KMS-11 (cell line): ENCODE results near the gene TRIM47.

Source experiments
- H2AFZ ChIP-seq: fragments of 200-600 bp; sonication (generic); 2 replicates; pipeline ENCODE4 v1.6.1; 2016; ENCODE audit warnings: antibody characterized with exemption, mixed run types, low read depth
- H3K27ac ChIP-seq: fragments of 200-600 bp; sonication (generic); 2 replicates; pipeline ENCODE4 v1.6.1; 2016; ENCODE audit warnings: mild to moderate bottlenecking, mixed run types
- H3K27me3 ChIP-seq: fragments of 200-600 bp; sonication (generic); 2 replicates; pipeline ENCODE4 v1.6.1; 2017; ENCODE audit warnings: mild to moderate bottlenecking, low read depth, mixed run types, moderate library complexity; ENCODE audit not compliant: insufficient read depth
- H3K36me3 ChIP-seq: fragments of 200-600 bp; sonication (generic); 2 replicates; pipeline ENCODE4 v1.6.1; 2017; ENCODE audit warnings: mild to moderate bottlenecking, mixed run types; ENCODE audit not compliant: insufficient read depth
- H3K4me1 ChIP-seq: fragments of 200-600 bp; sonication (generic); 2 replicates; pipeline ENCODE4 v1.6.1; 2016; ENCODE audit warnings: mild to moderate bottlenecking, low read depth, mixed run types; ENCODE audit not compliant: poor library complexity, severe bottlenecking
- H3K4me2 ChIP-seq: fragments of 200-600 bp; sonication (generic); 2 replicates; pipeline ENCODE4 v1.7.0; 2016; ENCODE audit warnings: mild to moderate bottlenecking, mixed run types
- H3K4me3 ChIP-seq: fragments of 200-600 bp; sonication (generic); IDR thresholded peaks from 2 replicates; pipeline ENCODE4 v1.6.1; 2017; ENCODE audit warnings: low read depth, low read length, mixed read lengths; ENCODE audit not compliant: insufficient read depth
- H3K79me2 ChIP-seq: fragments of 200-600 bp; sonication (generic); 2 replicates; pipeline ENCODE4 v1.6.1; 2016; ENCODE audit warnings: low read depth, mixed run types; ENCODE audit not compliant: insufficient read depth
- H3K9ac ChIP-seq: fragments of 200-600 bp; sonication (generic); 2 replicates; pipeline ENCODE4 v1.6.1; 2016; ENCODE audit warnings: mild to moderate bottlenecking, mixed run types
- H4K20me1 ChIP-seq: fragments of 200-600 bp; sonication (generic); 2 replicates; pipeline ENCODE4 v1.6.1; 2016; ENCODE audit warnings: mild to moderate bottlenecking, mixed run types; ENCODE audit not compliant: insufficient read depth
- TF ChIP-seq, protein P1 (sequence below): fragments of 200-600 bp; sonication (generic); conservative IDR thresholded peaks from 2 replicates; pipeline ENCODE4 v1.6.1; 2017; ENCODE audit warnings: low read depth, mild to moderate bottlenecking, antibody characterized with exemption, low read length, moderate library complexity, mixed read lengths

Gene TRIM47

GRCh38 chr17:75825748-75826370 is 52.5 kb downstream of the TRIM47 start:
- TF ChIP-seq, protein P1, sequence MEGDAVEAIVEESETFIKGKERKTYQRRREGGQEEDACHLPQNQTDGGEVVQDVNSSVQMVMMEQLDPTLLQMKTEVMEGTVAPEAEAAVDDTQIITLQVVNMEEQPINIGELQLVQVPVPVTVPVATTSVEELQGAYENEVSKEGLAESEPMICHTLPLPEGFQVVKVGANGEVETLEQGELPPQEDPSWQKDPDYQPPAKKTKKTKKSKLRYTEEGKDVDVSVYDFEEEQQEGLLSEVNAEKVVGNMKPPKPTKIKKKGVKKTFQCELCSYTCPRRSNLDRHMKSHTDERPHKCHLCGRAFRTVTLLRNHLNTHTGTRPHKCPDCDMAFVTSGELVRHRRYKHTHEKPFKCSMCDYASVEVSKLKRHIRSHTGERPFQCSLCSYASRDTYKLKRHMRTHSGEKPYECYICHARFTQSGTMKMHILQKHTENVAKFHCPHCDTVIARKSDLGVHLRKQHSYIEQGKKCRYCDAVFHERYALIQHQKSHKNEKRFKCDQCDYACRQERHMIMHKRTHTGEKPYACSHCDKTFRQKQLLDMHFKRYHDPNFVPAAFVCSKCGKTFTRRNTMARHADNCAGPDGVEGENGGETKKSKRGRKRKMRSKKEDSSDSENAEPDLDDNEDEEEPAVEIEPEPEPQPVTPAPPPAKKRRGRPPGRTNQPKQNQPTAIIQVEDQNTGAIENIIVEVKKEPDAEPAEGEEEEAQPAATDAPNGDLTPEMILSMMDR = no peak

DNA sequence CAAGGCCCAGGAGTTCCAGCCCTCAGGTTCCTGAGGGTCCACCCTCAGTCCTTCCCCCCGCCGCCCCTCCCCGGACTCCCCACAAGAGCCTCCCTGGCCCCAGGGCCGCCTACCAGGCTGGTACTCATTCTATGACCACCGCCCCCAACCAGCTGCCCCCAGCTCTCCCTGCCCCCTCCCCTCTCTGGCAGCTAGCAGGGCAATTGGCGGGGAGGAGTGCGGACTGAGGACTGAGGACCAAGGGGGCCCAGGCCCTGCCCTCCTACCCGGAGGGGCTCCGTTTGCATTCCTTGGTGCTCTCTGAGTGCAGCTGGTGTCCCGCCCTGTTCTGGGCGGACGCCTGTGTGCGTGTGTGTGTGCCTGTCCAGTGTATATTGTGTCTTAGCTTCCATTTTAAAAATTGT is 53.2 kb downstream of the TRIM47 start:
- TF ChIP-seq, protein P1 = no peak
- no peak overlapping the region for H2AFZ ChIP-seq
- H3K79me2 ChIP-seq = no peaks in the 10 kb centered on the region
- H3K27ac ChIP-seq = no peak overlapping the region
- no peak overlapping the region for H3K4me3 ChIP-seq
- H3K27me3 ChIP-seq = no peaks in the 10 kb centered on the region
- peaks cover 22% of the 10 kb centered on the region for H3K4me1 ChIP-seq
- H3K4me2 ChIP-seq = no peak overlapping the region
- no peaks in the 10 kb centered on the region for H3K36me3 ChIP-seq
- no peaks in the 10 kb centered on the region for H4K20me1 ChIP-seq
- H3K9ac ChIP-seq = no peak overlapping the region

More at GRCh38 chr17:75825748-75826370, 52.5 kb downstream of the TRIM47 start:
- Histone ChIP-seq H3K9ac (no peak overlapping the region), H3K36me3 (no peaks in the 10 kb centered on the region), H2AFZ (no peak overlapping the region), H3K27me3 (no peaks in the 10 kb centered on the region), H3K4me3 (no peak overlapping the region), H3K79me2 (no peaks in the 10 kb centered on the region), H4K20me1 (no peaks in the 10 kb centered on the region), H3K27ac (no peak overlapping the region), H3K4me1 (peaks cover 22% of the 10 kb centered on the region), H3K4me2 (no peak overlapping the region)

DNA sequence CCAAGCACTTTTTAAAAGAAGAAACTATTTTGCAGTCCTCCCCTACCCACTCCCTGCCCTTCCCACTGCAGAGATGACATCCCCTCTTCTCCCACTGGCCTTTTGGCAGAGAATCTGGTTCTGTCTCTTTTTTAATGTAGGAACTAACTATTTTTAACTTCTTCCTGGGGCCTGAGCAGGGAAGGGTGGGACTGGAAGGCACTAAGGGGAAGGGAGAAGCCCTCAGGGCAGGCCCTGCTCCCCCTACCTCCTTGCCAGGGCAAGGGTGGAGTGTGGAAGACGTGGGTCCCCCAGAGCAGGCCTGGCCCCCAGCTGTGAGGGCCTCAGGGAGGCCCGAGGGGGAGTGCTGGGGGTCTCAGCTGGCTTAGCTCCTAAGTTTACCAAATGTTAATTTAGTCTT is 53.7 kb downstream of the TRIM47 start:
- Histone ChIP-seq H2AFZ (no peak overlapping the region), H3K4me2 (no peak overlapping the region), H3K36me3 (no peaks in the 10 kb centered on the region), H4K20me1 (no peaks in the 10 kb centered on the region), H3K4me1 (peaks cover 22% of the 10 kb centered on the region), H3K27me3 (no peaks in the 10 kb centered on the region), H3K9ac (no peak overlapping the region), H3K27ac (no peak overlapping the region), H3K4me3 (no peak overlapping the region), H3K79me2 (no peaks in the 10 kb centered on the region)
- TF ChIP-seq, protein P1 = no peak
